Measurements from ENCODE around the gene CDH6. TPM values are rescaled to one million over a fixed set of nuclear protein-coding genes. Genes with fewer than 3 reads are reported as not detected.
A peak's percentile ranks its signal among the peaks of the same experiment; 100 is the strongest.

CDH6 gene
- total and polyA plus RNA-seq, 2 experiments from 2014 or later, result 0.60 to 1.1 TPM

DNA sequence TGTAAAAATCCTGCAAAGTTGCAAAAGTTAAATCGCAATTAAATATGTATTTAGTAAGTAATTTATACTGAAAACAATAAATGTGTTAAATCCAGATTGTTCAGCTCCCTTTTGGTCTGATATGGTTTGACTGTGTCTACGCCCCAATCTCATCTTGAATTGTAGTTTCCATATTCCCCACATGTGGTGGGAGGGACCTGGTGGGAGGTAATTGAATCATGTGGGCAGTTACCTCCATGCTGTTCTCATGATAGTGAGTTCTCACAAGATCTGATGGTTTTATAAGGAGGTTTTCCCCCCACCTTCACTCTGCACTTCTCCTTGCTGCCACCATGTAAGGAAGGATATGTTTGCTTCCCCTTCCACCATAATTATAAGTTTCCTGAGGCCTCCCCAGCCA is 140.0 kb downstream of the CDH6 start:
- TF ChIP-seq STAT1 (IDR thresholded peaks at IDR 0.05; ENCODE audit: unreplicated experiment), result no peak
- no peaks in the 10 kb centered on the region for H3F3A ChIP-seq (replicated peaks; ENCODE audit: low read depth)
- H3K4me1 Mint-ChIP-seq, result no peaks in the 10 kb centered on the region
- H3K4me3 ChIP-seq, result no peak overlapping the region
- no peaks in the 10 kb centered on the region for H3K27me3 Mint-ChIP-seq (ENCODE audit: insufficient read depth, low read depth, poor library complexity)
- no peaks in the 10 kb centered on the region for H4K20me1 ChIP-seq (replicated peaks; ENCODE audit: insufficient read depth)
- no peak overlapping the region for H3K4me3 Mint-ChIP-seq
- H3K9me2 ChIP-seq (ENCODE audit: insufficient read depth), result 0 out of 2 replicates have a peak, but pooled peaks cover 3% of the 10 kb centered on the region
- H3K4me1 ChIP-seq (ENCODE audit: insufficient read depth), result no peaks in the 10 kb centered on the region
- H2AFZ ChIP-seq, result peak overlapping the region; percentile 57; the same call in 1 of the 2 replicates
- no peak overlapping the region for H3K27ac Mint-ChIP-seq
- H3K9me3 Mint-ChIP-seq, result no peaks in the 10 kb centered on the region
- H3K27me3 ChIP-seq (ENCODE audit: insufficient read depth), result no peaks in the 10 kb centered on the region
- H3K27ac ChIP-seq (ENCODE audit: low read depth), result no peak overlapping the region
- ATAC-seq, result no peak
- DNase-seq (ENCODE audit: low spot score), result no peak
- no peaks in the 10 kb centered on the region for H3K36me3 ChIP-seq (ENCODE audit: insufficient read depth)
- no peaks in the 10 kb centered on the region for H3K79me2 ChIP-seq (replicated peaks; ENCODE audit: insufficient read depth)
- no peaks in the 10 kb centered on the region for H3K36me3 Mint-ChIP-seq (ENCODE audit: low read depth)
- no peak overlapping the region for H3K4me2 ChIP-seq

DNA sequence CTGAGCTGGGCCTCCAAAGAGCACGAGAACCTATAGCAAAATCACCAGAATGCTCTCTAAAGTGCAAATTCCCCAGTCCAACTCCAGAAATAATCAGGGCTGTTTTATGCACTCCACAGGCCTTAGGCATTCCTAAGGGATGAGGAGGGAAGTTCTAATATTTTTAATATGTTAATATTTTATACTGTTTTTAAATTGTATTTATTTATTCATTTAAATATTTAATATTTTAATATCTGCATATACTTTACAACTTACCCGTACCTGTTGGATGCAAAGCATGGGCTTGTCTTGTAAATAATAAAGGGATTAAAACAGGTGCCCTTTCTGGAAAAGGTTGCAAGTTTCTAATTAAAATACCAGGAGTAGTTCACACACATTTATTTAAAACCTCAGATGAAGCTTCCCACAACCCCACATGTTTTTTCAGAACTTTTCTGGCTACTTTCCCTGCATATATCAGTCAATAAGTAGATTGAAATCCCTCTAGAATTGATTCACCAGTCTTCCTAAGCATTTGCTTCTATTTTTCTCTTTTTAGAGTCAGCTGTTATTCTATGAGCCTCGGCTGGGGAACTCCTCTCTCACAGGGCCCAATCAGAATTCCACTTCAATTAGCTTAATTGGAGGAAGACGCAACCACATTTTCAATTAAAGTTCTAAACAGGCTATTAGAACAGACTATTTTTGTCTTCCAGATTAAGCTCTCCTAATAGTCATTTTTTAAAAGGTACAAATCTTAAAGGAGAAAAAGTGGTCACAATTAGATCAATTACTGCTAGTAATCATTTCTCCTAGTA is 140.8 kb downstream of the CDH6 start:
- Histone ChIP-seq H2AFZ (peak overlapping the region; percentile 57; the same call in 1 of the 2 replicates), H3K36me3 (ENCODE audit: insufficient read depth) (no peaks in the 10 kb centered on the region), H3K27me3 (ENCODE audit: insufficient read depth) (no peaks in the 10 kb centered on the region), H3K9me2 (ENCODE audit: insufficient read depth) (0 out of 2 replicates have a peak, but pooled peaks cover 3% of the 10 kb centered on the region), H3K4me1 (ENCODE audit: insufficient read depth) (no peaks in the 10 kb centered on the region), H3K4me2 (no peak overlapping the region), H3K79me2 (replicated peaks; ENCODE audit: insufficient read depth) (no peaks in the 10 kb centered on the region), H4K20me1 (replicated peaks; ENCODE audit: insufficient read depth) (no peaks in the 10 kb centered on the region), H3K4me3 (no peak overlapping the region), H3K27ac (ENCODE audit: low read depth) (no peak overlapping the region), H3F3A (replicated peaks; ENCODE audit: low read depth) (no peaks in the 10 kb centered on the region)
- no peaks in the 10 kb centered on the region for H3K27me3 Mint-ChIP-seq (ENCODE audit: insufficient read depth, low read depth, poor library complexity)
- H3K27ac Mint-ChIP-seq, result no peak overlapping the region
- H3K4me1 Mint-ChIP-seq, result no peaks in the 10 kb centered on the region
- DNase-seq (ENCODE audit: low spot score) (no peak), ATAC-seq (no peak)
- H3K36me3 Mint-ChIP-seq (ENCODE audit: low read depth), result no peaks in the 10 kb centered on the region
- H3K4me3 Mint-ChIP-seq, result no peak overlapping the region
- H3K9me3 Mint-ChIP-seq, result no peaks in the 10 kb centered on the region
- no peak for TF ChIP-seq ZNF114 (CRISPR knock-in tag; IDR thresholded peaks at IDR 0.05)
- TF ChIP-seq EZH2 (IDR thresholded peaks at IDR 0.05; ENCODE audit: low read depth, unreplicated experiment), result no peak
- TF ChIP-seq, protein P1, sequence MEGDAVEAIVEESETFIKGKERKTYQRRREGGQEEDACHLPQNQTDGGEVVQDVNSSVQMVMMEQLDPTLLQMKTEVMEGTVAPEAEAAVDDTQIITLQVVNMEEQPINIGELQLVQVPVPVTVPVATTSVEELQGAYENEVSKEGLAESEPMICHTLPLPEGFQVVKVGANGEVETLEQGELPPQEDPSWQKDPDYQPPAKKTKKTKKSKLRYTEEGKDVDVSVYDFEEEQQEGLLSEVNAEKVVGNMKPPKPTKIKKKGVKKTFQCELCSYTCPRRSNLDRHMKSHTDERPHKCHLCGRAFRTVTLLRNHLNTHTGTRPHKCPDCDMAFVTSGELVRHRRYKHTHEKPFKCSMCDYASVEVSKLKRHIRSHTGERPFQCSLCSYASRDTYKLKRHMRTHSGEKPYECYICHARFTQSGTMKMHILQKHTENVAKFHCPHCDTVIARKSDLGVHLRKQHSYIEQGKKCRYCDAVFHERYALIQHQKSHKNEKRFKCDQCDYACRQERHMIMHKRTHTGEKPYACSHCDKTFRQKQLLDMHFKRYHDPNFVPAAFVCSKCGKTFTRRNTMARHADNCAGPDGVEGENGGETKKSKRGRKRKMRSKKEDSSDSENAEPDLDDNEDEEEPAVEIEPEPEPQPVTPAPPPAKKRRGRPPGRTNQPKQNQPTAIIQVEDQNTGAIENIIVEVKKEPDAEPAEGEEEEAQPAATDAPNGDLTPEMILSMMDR (conservative IDR thresholded peaks at IDR 0.05; ENCODE audit: low read depth in 2 of 2), result no peak
- TF ChIP-seq, protein P2, sequence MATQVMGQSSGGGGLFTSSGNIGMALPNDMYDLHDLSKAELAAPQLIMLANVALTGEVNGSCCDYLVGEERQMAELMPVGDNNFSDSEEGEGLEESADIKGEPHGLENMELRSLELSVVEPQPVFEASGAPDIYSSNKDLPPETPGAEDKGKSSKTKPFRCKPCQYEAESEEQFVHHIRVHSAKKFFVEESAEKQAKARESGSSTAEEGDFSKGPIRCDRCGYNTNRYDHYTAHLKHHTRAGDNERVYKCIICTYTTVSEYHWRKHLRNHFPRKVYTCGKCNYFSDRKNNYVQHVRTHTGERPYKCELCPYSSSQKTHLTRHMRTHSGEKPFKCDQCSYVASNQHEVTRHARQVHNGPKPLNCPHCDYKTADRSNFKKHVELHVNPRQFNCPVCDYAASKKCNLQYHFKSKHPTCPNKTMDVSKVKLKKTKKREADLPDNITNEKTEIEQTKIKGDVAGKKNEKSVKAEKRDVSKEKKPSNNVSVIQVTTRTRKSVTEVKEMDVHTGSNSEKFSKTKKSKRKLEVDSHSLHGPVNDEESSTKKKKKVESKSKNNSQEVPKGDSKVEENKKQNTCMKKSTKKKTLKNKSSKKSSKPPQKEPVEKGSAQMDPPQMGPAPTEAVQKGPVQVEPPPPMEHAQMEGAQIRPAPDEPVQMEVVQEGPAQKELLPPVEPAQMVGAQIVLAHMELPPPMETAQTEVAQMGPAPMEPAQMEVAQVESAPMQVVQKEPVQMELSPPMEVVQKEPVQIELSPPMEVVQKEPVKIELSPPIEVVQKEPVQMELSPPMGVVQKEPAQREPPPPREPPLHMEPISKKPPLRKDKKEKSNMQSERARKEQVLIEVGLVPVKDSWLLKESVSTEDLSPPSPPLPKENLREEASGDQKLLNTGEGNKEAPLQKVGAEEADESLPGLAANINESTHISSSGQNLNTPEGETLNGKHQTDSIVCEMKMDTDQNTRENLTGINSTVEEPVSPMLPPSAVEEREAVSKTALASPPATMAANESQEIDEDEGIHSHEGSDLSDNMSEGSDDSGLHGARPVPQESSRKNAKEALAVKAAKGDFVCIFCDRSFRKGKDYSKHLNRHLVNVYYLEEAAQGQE (IDR thresholded peaks at IDR 0.05; ENCODE audit: unreplicated experiment), result no peak
- no peak for TF ChIP-seq STAT1 (IDR thresholded peaks at IDR 0.05; ENCODE audit: unreplicated experiment)
